DOHH2 (cell line): ENCODE results near the gene MMP23B.

ENCODE experiments used
- EZH2phosphoT487 ChIP-seq: fragments of 200-600 bp; sonication (generic); IDR thresholded peaks from 2 replicates; pipeline ENCODE4 v1.6.1; 2017; ENCODE audit warnings: borderline replicate concordance, mild to moderate bottlenecking, antibody characterized with exemption, low read length, moderate library complexity, mixed read lengths
- TF ChIP-seq, protein P1 (sequence below): fragments of 200-600 bp; sonication (generic); IDR thresholded peaks from one replicate; pipeline ENCODE4 v1.5.1; 2014; ENCODE audit warnings: antibody characterized with exemption, mild to moderate bottlenecking, low read depth, low read length; ENCODE audit not compliant: poor library complexity, severe bottlenecking

DNA sequence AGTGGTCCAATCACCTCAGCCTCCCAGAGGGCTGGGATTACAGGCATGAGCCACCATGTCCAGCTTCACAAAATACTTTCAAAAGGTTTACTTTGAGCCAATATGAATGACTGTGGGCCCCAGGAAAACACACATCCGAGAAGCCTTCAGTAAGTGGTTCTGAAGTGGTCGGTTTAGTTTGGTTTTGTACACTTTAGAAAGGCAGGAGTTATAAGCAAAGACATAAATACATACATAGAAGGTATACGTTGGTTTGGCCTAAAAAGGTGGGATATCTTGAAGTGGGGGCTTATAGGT, 19.9 kb upstream of the MMP23B start:
- TF ChIP-seq, protein P1, sequence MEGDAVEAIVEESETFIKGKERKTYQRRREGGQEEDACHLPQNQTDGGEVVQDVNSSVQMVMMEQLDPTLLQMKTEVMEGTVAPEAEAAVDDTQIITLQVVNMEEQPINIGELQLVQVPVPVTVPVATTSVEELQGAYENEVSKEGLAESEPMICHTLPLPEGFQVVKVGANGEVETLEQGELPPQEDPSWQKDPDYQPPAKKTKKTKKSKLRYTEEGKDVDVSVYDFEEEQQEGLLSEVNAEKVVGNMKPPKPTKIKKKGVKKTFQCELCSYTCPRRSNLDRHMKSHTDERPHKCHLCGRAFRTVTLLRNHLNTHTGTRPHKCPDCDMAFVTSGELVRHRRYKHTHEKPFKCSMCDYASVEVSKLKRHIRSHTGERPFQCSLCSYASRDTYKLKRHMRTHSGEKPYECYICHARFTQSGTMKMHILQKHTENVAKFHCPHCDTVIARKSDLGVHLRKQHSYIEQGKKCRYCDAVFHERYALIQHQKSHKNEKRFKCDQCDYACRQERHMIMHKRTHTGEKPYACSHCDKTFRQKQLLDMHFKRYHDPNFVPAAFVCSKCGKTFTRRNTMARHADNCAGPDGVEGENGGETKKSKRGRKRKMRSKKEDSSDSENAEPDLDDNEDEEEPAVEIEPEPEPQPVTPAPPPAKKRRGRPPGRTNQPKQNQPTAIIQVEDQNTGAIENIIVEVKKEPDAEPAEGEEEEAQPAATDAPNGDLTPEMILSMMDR = no peak
- TF ChIP-seq EZH2phosphoT487 = no peak
